Thymus (tissue), 11 donors: ENCODE results near the gene GPR158. TPM values are rescaled to one million over a fixed set of nuclear protein-coding genes. Genes with fewer than 3 reads are reported as not detected.
"Not testable (repeated sequence)": the region's sequence is repeated elsewhere in the genome, so short reads cannot be mapped to it uniquely, and the experiment has no call there.

Source experiments
- DNase-seq, 9 donors: peaks; one replicate each; pipeline ENCODE4 v3.0.0-alpha.2; 2013; ENCODE audit warnings: low spot score in 9 of 9, low read depth in 6 of 9, missing footprints in 1 of 9
- H3K27ac ChIP-seq, 2 donors: one replicate each; pipeline ENCODE4 v1.5.1; 2013; ENCODE audit warnings: control low read depth in 1 of 2, low read depth in 1 of 2, low read length in 1 of 2, mild to moderate bottlenecking in 1 of 2, moderate library complexity in 1 of 2
- H3K27me3 ChIP-seq, 2 donors: one replicate each; pipeline ENCODE4 v1.5.1; 2013; ENCODE audit warnings: low read length in 1 of 2; ENCODE audit not compliant: control insufficient read depth in 2 of 2, insufficient read depth in 1 of 2
- H3K36me3 ChIP-seq, 2 donors: one replicate each; pipeline ENCODE4 v1.5.1; 2013; ENCODE audit warnings: low read length in 1 of 2, mild to moderate bottlenecking in 1 of 2, moderate library complexity in 1 of 2; ENCODE audit not compliant: control insufficient read depth in 2 of 2, insufficient read depth in 2 of 2
- H3K4me1 ChIP-seq, 2 donors: one replicate each; pipeline ENCODE4 v1.5.1; 2013; ENCODE audit warnings: low read length in 2 of 2; ENCODE audit not compliant: control insufficient read depth in 2 of 2, insufficient read depth in 2 of 2
- H3K4me3 ChIP-seq, 2 donors: one replicate each; pipeline ENCODE4 v1.5.1; 2013; ENCODE audit warnings: low read length in 2 of 2, control low read depth in 1 of 2, mild to moderate bottlenecking in 1 of 2
- H3K9me3 ChIP-seq, 2 donors: one replicate each; pipeline ENCODE4 v1.5.1; 2013; ENCODE audit warnings: low read length in 1 of 2, mild to moderate bottlenecking in 1 of 2; ENCODE audit not compliant: control insufficient read depth in 2 of 2, insufficient read depth in 1 of 2
- WGBS: extraction: QIAGEN DNeasy Blood & Tissue Kit; methylation state at CpG from one replicate; pipeline ENCODE4 v1.1.7; 2013; 5-methylcytosine and 5-hydroxymethylcytosine counted together
- polyA plus RNA-seq: library from polyadenylated mRNA; stranded (reverse); fragments of 200-250 nt; gene quantifications from one replicate; pipeline ENCODE4 v1.2.3, GENCODE V29; 2013
- total RNA-seq: library from RNA; stranded (reverse); fragments of 120-200 nt; gene quantifications from one replicate; pipeline ENCODE4 v1.2.4, GENCODE V29; 2013
- donor health status: healthy.

GPR158 gene
- total and polyA plus RNA-seq, 2 donors: under 0.01 to 0.02 TPM

GRCh38 chr10:25163464-25163863, 11.3 kb upstream of the GPR158 start:
- H3K9me3 ChIP-seq, H3K27ac ChIP-seq, H3K36me3 ChIP-seq, H3K27me3 ChIP-seq, H3K4me1 ChIP-seq, DNase-seq, H3K4me3 ChIP-seq: not testable (repeated sequence)
- WGBS: 95% methylated on average over 7 of the region's 7 CpGs

- 83% methylated on average over 4 of the region's 4 CpGs for WGBS
- no peaks in the 10 kb centered on the region for H3K36me3 ChIP-seq
- no peak for DNase-seq
- H3K27me3 ChIP-seq: peaks cover 6 to 9% of the 10 kb centered on the region in 2 donors
- H3K4me1 ChIP-seq: no peaks in the 10 kb centered on the region
- peaks cover 0 to under 1% of the 10 kb centered on the region in 2 donors for H3K9me3 ChIP-seq
- no peak overlapping the region for H3K27ac ChIP-seq
- no peak overlapping the region for H3K4me3 ChIP-seq
Observed at GRCh38 chr10:25169740-25170139, 5.1 kb upstream of the GPR158 start.

- Histone ChIP-seq H3K36me3 (no peaks in the 10 kb centered on the region), H3K4me1 (peaks cover 0 to 3% of the 10 kb centered on the region in 2 donors), H3K9me3 (peaks cover 0 to 3% of the 10 kb centered on the region in 2 donors), H3K27ac (no peak overlapping the region), H3K27me3 (peaks cover 14 to 18% of the 10 kb centered on the region in 2 donors), H3K4me3 (no peak overlapping the region)
- DNase-seq: no peak
- WGBS: 89% methylated on average over 1 of the region's 1 CpG
Observed at GRCh38 chr10:25170627-25171026, 4.2 kb upstream of the GPR158 start.

- Histone ChIP-seq H3K27me3 (peaks cover 31 to 40% of the 10 kb centered on the region in 2 donors), H3K9me3 (peaks cover 0 to 3% of the 10 kb centered on the region in 2 donors), H3K27ac (no peak overlapping the region), H3K4me1 (peaks cover 0 to 3% of the 10 kb centered on the region in 2 donors), H3K4me3 (no peak overlapping the region), H3K36me3 (no peaks in the 10 kb centered on the region)
- DNase-seq: no peak
- WGBS: 9% methylated on average over 66 of the region's 66 CpGs
Observed at GRCh38 chr10:25175527-25176420, 973 bp downstream of the GPR158 start.

GRCh38 chr10:25176421-25176968, 1.7 kb downstream of the GPR158 start:
- H3K4me3 ChIP-seq: no peak overlapping the region
- no peak overlapping the region for H3K27ac ChIP-seq
- DNase-seq: no peak
- H3K36me3 ChIP-seq: no peaks in the 10 kb centered on the region
- H3K9me3 ChIP-seq: peaks cover 0 to 3% of the 10 kb centered on the region in 2 donors
- H3K27me3 ChIP-seq: peaks cover 31 to 40% of the 10 kb centered on the region in 2 donors
- H3K4me1 ChIP-seq: peaks cover 0 to 3% of the 10 kb centered on the region in 2 donors
- WGBS: 6% methylated on average over 36 of the region's 36 CpGs

GRCh38 chr10:25177093-25177753, 2.4 kb downstream of the GPR158 start:
- Histone ChIP-seq H3K27me3 (peaks cover 31 to 40% of the 10 kb centered on the region in 2 donors), H3K4me3 (no peak overlapping the region), H3K27ac (no peak overlapping the region), H3K4me1 (peaks cover 0 to 3% of the 10 kb centered on the region in 2 donors), H3K9me3 (peaks cover 0 to 3% of the 10 kb centered on the region in 2 donors), H3K36me3 (no peaks in the 10 kb centered on the region)
- 16% methylated on average over 2 of the region's 2 CpGs for WGBS
- DNase-seq: no peak

- Histone ChIP-seq H3K27me3 (peaks cover 31 to 40% of the 10 kb centered on the region in 2 donors), H3K4me1 (peaks cover 0 to 3% of the 10 kb centered on the region in 2 donors), H3K36me3 (no peaks in the 10 kb centered on the region), H3K27ac (no peak overlapping the region), H3K4me3 (no peak overlapping the region), H3K9me3 (peaks cover 0 to 3% of the 10 kb centered on the region in 2 donors)
- DNase-seq: no peak
- 93% methylated on average over 2 of the region's 2 CpGs for WGBS
Observed at GRCh38 chr10:25177754-25178135, 2.9 kb downstream of the GPR158 start.

GRCh38 chr10:25178411-25178810, 3.6 kb downstream of the GPR158 start:
- peaks cover 31 to 38% of the 10 kb centered on the region in 2 donors for H3K27me3 ChIP-seq

GRCh38 chr10:25180801-25181200, 6.0 kb downstream of the GPR158 start:
- no peak overlapping the region for H3K27ac ChIP-seq
- peaks cover 15 to 20% of the 10 kb centered on the region in 2 donors for H3K27me3 ChIP-seq
- 86% methylated on average over 2 of the region's 2 CpGs for WGBS
- H3K36me3 ChIP-seq: no peaks in the 10 kb centered on the region
- no peaks in the 10 kb centered on the region for H3K9me3 ChIP-seq
- no peak overlapping the region for H3K4me3 ChIP-seq
- DNase-seq: no peak
- H3K4me1 ChIP-seq: no peaks in the 10 kb centered on the region

More at GRCh38 chr10:25178411-25178810, 3.6 kb downstream of the GPR158 start:
- Histone ChIP-seq H3K4me3 (no peak overlapping the region), H3K36me3 (no peaks in the 10 kb centered on the region), H3K9me3 (peaks cover 0 to 3% of the 10 kb centered on the region in 2 donors), H3K27ac (no peak overlapping the region), H3K4me1 (peaks cover 0 to 3% of the 10 kb centered on the region in 2 donors)
- no peak for DNase-seq
